ENCODE results near the gene ARID5B. TPM values are rescaled to one million over a fixed set of nuclear protein-coding genes. Genes with fewer than 3 reads are reported as not detected.

ARID5B gene
- total RNA-seq, 1 donor from 2014 or later, result 22.8 TPM

- no peak for DNase-seq (ENCODE audit: low read depth)
- no peak for TF ChIP-seq CTCF (conservative IDR thresholded peaks at IDR 0.05; ENCODE audit: low read depth, low read length)
- no peak overlapping the region for H3K4me3 ChIP-seq (ENCODE audit: low read depth, low read length)
These were observed 153.3 kb downstream of the ARID5B start for GRCh38 chr10:62054830-62055229.

GRCh38 chr10:62056219-62056618 lies 154.7 kb downstream of the ARID5B start:
- TF ChIP-seq CTCF (conservative IDR thresholded peaks at IDR 0.05; ENCODE audit: low read depth, low read length), result no peak
- no peak overlapping the region for H3K4me3 ChIP-seq (ENCODE audit: low read depth, low read length)
- DNase-seq (ENCODE audit: low read depth), result no peak

- TF ChIP-seq CTCF (conservative IDR thresholded peaks at IDR 0.05; ENCODE audit: low read depth, low read length), result no peak
- H3K4me3 ChIP-seq (ENCODE audit: low read depth, low read length), result no peak overlapping the region
- no peak for DNase-seq (ENCODE audit: low read depth)
These were observed 155.2 kb downstream of the ARID5B start for GRCh38 chr10:62056698-62057097.

- no peak for DNase-seq (ENCODE audit: low read depth)
- no peak for TF ChIP-seq CTCF (conservative IDR thresholded peaks at IDR 0.05; ENCODE audit: low read depth, low read length)
- no peak overlapping the region for H3K4me3 ChIP-seq (ENCODE audit: low read depth, low read length)
These were observed 155.9 kb downstream of the ARID5B start for GRCh38 chr10:62057359-62057758.

- no peak for DNase-seq (ENCODE audit: low read depth)
- no peak for TF ChIP-seq CTCF (conservative IDR thresholded peaks at IDR 0.05; ENCODE audit: low read depth, low read length)
- no peak overlapping the region for H3K4me3 ChIP-seq (ENCODE audit: low read depth, low read length)
These were observed 156.4 kb downstream of the ARID5B start for GRCh38 chr10:62057850-62058249.

- no peak overlapping the region for H3K4me3 ChIP-seq (ENCODE audit: low read depth, low read length)
- no peak for TF ChIP-seq CTCF (conservative IDR thresholded peaks at IDR 0.05; ENCODE audit: low read depth, low read length)
- no peak for DNase-seq (ENCODE audit: low read depth)
These were observed 157.0 kb downstream of the ARID5B start for GRCh38 chr10:62058476-62058875.

- DNase-seq (ENCODE audit: low read depth), result no peak
- no peak overlapping the region for H3K4me3 ChIP-seq (ENCODE audit: low read depth, low read length)
- TF ChIP-seq CTCF (conservative IDR thresholded peaks at IDR 0.05; ENCODE audit: low read depth, low read length), result no peak
These were observed 157.4 kb downstream of the ARID5B start for GRCh38 chr10:62058896-62059216.
